Inferior parietal cortex (tissue), 1 donor: Measurements from ENCODE around the gene OR4D6.
"Not testable (repeated sequence)": the region's sequence is repeated elsewhere in the genome, so short reads cannot be mapped to it uniquely, and the experiment has no call there.

Experiments used
- DNase-seq: peaks from one replicate; pipeline ENCODE4 v3.0.0-alpha.2; 2016; ENCODE audit errors: extremely low spot score

Gene OR4D6

GRCh38 chr11:59456661-59457060 lies at the start of gene OR4D6:
TSS of gene OR4D6 (plus strand) at chr11:59456961. CDS start at chr11:59456961, 0 bp downstream.
- no peak for DNase-seq

- no peak for DNase-seq
These were observed 43.1 kb upstream of the OR4D6 start for GRCh38 chr11:59413646-59414045.

GRCh38 chr11:59415111-59415510 lies 41.6 kb upstream of the OR4D6 start:
- no peak for DNase-seq

- DNase-seq = peak; percentile 33
These were observed 40.1 kb upstream of the OR4D6 start for GRCh38 chr11:59416613-59417012.

- DNase-seq = no peak
These were observed 39.7 kb upstream of the OR4D6 start for GRCh38 chr11:59417023-59417422.

GRCh38 chr11:59418156-59418555 lies 38.6 kb upstream of the OR4D6 start:
- peak; percentile 44 for DNase-seq

GRCh38 chr11:59423835-59424234 lies 32.9 kb upstream of the OR4D6 start:
- no peak for DNase-seq

GRCh38 chr11:59425131-59425530 lies 31.6 kb upstream of the OR4D6 start:
- no peak for DNase-seq

GRCh38 chr11:59426361-59427067 lies 30.2 kb upstream of the OR4D6 start, which contains the start of gene OR5A2:
TSS of gene OR5A2 (minus strand) at chr11:59426413. CDS start at chr11:59422953, 3,460 bp downstream.
- no peak for DNase-seq

- no peak for DNase-seq
These were observed 29.7 kb upstream of the OR4D6 start for GRCh38 chr11:59427068-59427382.

- peak; percentile 69 for DNase-seq
These were observed 26.7 kb upstream of the OR4D6 start for GRCh38 chr11:59429924-59430516.

- DNase-seq = no peak
These were observed 20.6 kb upstream of the OR4D6 start, which contains the start of gene OR5A1 for GRCh38 chr11:59436169-59436568. TSS of gene OR5A1 (plus strand) at chr11:59436469. CDS start at chr11:59443169, 6,700 bp downstream.

- no peak for DNase-seq
These were observed 19.0 kb upstream of the OR4D6 start for GRCh38 chr11:59437770-59438169.

- DNase-seq = not testable (repeated sequence)
These were observed 11.1 kb upstream of the OR4D6 start for GRCh38 chr11:59445624-59446023.

- DNase-seq = no peak
These were observed 8.3 kb upstream of the OR4D6 start for GRCh38 chr11:59448484-59448883.

- no peak for DNase-seq
These were observed 3.2 kb downstream of the OR4D6 start for GRCh38 chr11:59459916-59460315.

- DNase-seq = no peak
These were observed 6.5 kb downstream of the OR4D6 start for GRCh38 chr11:59463190-59463641.

GRCh38 chr11:59473015-59473414 lies 16.3 kb downstream of the OR4D6 start, which contains the start of gene OR4D10:
TSS of gene OR4D10 (plus strand) at chr11:59473315. CDS start at chr11:59477430, 4,115 bp downstream.
- no peak for DNase-seq

GRCh38 chr11:59475176-59475575 lies 18.4 kb downstream of the OR4D6 start:
- no peak for DNase-seq

- no peak for DNase-seq
These were observed 23.1 kb downstream of the OR4D6 start for GRCh38 chr11:59479906-59480305.

GRCh38 chr11:59480359-59480758 lies 23.6 kb downstream of the OR4D6 start:
- no peak for DNase-seq

GRCh38 chr11:59501931-59502330 lies 45.2 kb downstream of the OR4D6 start:
- no peak for DNase-seq

- no peak for DNase-seq
These were observed 46.5 kb downstream of the OR4D6 start, which contains the start of gene OR4D11 for GRCh38 chr11:59503276-59503675. TSS of gene OR4D11 (plus strand) at chr11:59503576. CDS start at chr11:59503576, 0 bp downstream.
